HG03571 (cell line): Measurements from ENCODE around the gene RANBP3.
"Not testable (repeated sequence)": the region's sequence is repeated elsewhere in the genome, so short reads cannot be mapped to it uniquely, and the experiment has no call there.

Source experiments
- ATAC-seq: cut with Tn5 transposase; IDR thresholded peaks from one replicate; pipeline ENCODE4 v1.9.1; 2021; ENCODE audit not compliant: unreplicated experiment

The RANBP3 gene, protein sequence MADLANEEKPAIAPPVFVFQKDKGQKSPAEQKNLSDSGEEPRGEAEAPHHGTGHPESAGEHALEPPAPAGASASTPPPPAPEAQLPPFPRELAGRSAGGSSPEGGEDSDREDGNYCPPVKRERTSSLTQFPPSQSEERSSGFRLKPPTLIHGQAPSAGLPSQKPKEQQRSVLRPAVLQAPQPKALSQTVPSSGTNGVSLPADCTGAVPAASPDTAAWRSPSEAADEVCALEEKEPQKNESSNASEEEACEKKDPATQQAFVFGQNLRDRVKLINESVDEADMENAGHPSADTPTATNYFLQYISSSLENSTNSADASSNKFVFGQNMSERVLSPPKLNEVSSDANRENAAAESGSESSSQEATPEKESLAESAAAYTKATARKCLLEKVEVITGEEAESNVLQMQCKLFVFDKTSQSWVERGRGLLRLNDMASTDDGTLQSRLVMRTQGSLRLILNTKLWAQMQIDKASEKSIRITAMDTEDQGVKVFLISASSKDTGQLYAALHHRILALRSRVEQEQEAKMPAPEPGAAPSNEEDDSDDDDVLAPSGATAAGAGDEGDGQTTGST

DNA sequence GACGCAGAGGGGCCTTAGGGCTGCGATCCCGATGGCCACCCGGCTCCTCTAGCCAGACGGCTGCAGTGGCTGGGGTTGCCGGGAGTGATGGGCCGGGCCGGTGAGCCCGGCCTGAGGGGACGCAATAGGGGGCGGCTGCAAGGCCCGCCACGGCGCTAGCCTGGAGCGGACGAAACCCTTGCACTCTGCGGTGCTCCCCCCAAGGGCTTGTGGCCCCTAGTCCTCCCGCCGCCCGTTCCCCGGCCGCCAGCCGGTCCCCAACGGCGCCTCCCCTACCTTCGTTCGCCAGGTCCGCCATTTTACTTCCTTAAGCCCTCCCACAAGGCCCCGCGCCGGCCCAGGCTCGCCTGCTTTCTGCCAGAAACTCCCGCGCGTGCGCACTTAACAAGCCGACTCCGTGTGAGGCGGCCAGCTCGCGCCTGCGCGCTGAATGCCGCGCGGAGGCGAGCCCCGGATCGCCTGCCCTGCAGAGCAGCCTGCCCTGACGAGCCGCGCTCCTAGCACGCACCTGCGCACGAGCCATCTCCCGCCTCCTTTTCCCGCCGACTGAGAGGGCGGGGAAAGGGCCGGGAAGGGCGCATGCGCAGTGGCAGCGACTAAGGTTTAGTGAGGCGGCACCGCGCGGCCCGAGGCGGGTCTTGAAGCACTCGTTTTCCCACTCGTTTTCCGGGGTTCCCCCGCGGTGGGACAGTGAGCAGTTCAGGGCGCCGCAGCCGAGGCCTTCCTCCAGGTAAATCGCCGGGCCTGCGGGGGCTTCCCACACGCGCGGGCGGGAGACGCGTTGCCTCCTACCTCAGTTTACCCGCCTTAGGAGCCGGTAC lies at the start of gene RANBP3:
Gene RANBP3, minus strand, starts transcription at position 356 of the 821 bp plus-strand sequence. Its CDS starts 58 bp downstream, at position 298.
- ATAC-seq, result peak; percentile 77

DNA sequence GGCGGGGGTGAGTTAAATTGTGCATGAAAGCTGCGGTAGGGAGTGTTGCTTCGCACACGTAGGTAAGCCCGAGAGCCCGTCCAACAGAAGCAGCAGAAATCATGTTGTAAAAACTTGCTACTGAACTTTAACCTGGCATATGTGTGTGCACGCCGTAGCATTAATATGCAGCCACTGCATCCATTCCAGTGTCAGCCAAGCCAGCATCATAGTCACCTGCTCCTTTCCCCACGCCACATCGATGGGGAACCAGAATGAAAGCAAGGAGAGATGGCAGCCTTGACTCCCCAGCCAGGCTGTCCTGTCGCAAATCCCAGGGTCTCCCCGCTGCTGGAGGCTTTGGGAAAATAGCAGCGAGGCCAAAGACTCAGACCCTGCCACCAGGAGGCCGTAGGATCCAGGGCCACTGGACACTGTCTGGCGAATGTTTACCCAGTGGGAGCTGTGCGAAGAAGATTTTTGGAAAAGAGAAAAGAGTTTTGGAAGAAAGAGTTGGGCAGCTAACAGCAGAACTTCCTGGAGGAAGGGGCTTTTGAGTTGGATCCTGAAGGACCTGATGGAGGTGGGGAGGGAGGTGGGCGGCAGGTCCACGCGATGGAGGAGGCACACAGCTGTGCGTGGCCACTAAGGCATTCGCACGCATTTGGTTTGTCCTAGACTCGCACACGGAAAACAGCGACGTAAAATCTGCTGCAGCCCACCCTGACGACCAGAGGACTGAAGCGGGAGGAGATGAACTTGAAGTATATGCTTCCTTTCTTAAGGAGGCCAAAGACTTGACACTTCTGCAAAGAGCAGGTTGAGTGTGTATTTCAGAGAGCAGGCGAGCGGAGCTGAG lies 48.7 kb upstream of the RANBP3 start:
- no peak for ATAC-seq

DNA sequence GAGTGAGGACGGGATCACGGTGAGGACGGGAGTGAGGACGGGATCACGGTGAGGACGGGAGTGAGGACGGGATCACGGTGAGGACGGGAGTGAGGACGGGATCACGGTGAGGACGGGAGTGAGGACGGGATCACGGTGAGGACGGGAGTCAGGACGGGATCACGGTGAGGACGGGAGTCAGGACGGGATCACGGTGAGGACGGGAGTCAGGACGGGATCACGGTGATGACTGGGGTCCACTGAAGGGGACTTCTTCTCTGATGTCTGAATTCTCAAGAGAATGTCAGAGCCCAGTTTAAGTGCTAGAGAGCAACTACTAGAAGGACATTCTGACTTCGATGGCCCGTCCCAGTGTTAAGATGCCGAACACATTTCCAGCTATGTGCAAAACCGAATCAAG lies 46.8 kb upstream of the RANBP3 start:
- not testable (repeated sequence) for ATAC-seq

DNA sequence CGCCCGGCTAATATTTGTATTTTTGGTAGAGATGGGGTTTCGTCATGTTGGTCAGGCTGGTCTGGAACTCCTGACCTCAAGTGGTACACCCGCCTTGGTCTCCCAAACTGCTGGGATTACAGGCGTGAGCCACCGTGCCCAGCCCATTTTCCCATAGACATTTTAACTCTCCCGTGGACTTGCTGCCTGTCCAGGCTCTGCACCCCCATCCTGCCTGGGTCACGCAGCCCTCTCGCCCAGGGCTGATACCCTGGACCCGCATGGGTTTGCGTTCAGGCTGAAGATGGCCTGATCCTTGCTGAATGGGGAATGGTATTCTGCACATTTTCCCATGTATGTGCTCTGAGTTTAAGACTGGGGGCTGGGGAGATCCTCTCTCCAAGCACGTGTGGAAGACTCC lies 46.0 kb upstream of the RANBP3 start:
- no peak for ATAC-seq

DNA sequence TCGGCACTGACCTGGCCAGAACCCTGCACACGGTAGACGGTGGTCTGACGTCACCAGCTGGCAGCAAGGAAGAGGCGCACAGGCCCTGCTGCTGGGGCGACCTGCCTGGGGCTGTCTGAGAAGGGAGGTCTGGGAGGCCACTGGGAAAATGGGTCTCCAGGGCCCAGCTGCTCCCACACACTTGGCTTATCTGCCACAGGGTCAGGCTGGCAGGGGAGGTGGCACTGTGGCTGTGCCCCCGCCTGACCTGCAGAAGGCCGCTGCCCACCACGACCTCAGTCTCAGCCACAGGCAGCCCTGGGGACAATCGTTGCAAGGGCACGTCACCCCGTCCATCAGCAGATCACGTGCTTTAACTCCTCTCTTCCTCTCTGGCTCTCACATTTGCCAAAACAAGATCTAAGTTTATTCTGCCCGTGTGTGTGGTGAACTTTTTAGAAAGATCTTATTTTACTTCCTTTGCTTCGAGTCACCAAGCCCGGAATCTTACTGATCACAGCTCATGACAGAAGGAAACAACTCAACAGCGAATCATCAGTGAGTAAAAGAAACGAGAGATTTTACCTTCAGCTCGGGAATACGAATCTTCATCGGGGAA lies 45.2 kb upstream of the RANBP3 start:
- ATAC-seq, result no peak

DNA sequence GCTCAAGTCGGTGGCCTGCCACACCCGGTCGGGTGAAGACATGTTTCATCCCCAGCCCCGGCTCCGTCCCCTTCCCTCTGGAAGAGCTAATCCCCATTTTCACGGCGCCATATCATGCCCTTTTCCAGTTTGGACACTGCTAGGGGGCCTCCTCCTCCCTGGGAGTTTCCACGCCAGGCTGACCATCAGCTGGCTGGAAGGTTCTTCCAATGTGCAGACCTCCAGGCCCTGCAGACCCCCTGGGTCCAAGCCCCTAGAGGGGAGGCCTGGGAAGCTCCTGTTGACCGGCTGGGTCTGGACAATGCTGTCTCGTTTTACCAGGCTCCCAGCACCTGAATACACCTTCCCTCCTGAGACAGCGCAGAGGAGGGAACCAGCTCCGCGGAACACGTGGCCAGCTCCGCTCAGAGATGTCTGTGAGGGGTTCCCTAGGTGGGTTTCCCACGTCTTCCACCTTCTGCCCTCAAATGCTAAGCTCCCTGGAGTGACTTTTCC lies 44.7 kb upstream of the RANBP3 start:
- no peak for ATAC-seq

DNA sequence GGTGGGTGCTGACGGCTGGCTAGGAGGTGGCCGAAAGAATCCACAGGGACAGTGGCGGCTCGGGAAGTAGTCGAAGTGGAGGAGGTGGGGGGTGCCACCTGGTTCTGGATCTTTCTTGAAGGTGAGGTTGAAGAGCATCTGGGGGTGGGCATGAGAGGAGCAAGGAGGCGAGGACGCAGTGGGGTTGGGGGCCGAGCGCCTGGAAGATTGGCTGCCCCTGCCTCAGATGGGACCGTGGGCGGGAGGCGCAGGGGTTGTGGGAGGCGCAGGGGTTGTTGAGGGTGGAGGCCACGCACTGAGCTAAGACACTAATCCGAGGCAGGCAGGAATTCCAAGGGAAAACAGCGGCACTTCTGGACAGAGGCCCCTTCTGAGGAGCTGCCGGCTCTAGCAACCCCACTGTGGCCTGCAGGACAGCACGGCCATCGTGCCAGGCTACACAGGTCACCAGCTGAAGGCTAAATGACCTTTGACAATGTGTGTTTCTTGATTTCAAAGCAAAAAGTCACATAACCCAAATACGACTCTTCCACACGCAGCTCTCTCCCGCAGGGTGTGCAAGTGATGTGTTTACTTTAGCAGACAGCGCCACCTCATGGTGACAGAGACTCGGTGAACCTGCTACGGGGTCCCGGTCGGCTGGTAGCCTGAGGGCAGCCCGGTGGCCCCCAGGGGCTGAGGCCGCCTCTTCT lies 44.1 kb upstream of the RANBP3 start:
- ATAC-seq, result no peak

DNA sequence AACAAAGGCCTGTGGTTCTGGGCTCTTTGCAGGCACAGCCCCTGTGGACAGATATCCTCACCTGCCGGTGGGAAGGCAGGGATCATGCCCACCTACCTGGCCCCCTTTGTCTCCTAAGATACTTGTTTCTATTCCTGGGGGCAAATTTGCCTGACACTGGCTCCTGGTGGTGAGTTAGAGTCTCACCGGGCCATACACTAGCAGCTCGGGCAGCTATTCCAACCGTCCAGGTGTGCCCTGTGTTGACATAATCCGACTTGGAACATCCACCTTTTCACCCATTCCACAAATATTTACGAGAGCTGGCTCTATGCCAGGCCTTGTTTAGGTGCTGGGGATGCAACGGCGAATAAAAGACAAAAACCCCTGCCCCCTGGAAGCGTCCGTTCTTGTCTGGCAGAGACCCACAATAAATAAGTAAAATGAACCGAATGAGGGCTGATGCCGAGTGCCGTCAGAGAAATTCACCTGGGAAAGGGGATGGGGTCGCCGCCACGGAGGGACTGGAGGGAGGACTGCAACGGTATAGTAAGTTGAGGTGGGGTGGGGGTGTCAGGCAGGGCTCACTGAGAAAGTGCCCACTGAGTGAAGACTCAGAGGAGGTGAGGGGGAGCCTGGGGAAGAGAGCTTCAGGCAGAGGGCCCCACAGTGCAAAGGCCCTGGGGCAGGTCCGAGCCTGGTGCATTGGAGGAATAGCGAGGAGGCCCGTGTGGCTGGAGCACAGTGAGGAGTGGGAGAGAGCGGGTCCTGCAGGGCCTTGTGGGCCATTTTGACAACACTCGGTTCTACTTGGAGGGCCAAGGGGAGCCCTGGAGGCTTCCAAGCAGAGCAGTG lies 43.2 kb upstream of the RANBP3 start:
- ATAC-seq, result no peak

DNA sequence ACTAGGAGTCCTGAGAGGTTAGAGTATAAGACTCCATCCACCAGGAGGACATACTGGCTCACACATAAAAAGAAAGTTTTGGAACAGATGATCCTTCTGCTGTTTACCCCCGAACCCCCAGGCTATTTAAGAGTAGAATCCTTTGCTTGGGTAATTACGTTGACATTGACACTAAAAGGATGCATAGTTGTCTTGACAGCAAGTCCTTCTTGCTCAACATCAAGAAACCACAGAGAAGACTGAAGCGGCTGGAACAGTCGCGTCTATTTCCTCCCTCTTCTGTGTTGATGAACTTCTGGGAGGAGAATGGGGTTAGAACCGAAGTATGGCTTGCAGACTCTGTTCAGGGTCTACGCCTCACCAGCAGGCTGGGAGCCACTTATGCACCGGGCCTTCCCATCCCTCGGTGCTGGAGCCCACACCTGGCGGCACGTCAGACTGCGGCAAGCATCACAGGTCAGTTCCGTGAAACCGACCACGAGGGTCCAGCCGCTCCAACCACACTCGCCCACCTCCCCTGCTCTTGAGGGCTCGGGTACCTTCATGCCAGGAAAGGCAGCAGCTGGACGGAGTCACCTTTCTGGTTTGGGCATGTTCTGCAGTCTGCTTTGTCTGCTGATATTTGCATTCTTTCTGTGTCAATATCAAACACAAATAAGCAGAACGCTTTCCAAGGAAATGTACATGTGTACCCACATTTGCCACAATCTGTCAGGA lies 42.4 kb upstream of the RANBP3 start:
- ATAC-seq, result no peak

DNA sequence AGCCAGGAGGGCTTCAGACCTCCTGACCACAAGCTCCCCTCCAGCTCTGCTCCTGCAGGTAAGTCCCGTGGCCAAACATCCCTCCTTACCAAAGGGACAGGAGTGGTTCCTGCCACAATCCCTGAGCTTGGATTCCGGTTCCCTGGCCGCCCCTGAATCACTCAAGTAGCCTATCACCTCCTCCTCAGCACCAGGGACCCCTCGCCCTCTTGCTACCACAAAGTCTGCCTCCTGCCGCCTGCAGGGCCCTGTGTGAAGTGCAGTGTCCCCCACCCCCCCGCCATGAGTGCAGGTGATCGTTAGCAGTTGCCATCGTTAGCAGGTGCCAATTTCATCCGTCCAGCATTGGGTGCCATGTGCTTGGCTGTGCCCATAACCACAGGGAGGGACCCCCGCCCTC lies 40.8 kb upstream of the RANBP3 start:
- ATAC-seq, result no peak

DNA sequence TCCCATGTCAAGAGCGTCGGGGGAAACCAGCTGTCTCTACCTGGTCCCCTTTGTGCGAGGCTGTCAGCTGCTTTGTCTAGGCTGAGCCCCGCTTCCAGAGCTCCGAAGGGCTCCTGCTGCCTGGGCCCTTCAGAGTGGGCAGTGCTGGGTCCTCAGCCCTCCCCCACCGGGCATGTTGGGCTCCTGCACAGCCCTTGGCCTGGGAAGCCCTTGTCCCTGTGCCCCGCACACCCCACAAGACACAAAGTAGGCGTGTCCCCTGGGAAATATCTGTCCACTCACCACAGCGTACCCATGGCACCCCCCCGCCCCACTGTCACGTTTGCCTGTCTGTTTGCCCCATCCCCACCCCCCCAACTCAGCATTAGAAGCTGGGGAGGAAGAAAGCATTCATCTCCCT lies 39.6 kb upstream of the RANBP3 start:
- ATAC-seq, result no peak

DNA sequence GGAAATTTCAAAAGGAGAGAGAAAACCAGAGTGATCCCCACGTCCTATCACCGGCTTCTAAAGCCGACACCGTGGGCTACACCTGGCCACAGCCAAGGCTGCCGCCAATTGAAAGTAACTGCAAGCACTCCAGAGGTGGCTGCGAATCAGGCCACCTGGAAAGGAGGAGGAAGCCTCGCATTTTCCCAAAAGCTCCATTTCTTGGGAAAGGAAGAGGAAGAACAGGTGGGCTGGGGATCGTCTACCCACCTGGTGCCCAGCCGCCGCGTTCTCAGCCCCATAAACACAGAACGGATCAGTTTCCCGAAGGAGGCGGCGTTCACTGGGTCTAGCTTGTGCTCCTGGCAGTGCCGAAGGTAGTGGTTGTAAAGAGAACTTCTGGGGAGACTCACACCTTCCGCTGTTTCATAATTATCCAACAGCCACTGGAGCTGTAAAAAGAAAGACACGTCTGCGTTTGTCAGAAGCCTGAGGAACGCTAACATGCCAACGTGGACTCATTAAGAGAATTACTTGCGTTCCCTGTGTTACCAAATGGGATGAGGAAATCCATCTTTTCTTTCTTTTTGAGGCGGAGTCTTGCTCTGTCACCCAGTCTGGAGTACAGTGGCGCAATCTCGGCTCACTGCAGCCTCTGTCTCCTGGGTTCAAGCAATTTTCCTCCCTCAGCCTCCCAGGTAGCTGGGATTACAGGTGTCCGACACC lies 38.1 kb upstream of the RANBP3 start:
- no peak for ATAC-seq

DNA sequence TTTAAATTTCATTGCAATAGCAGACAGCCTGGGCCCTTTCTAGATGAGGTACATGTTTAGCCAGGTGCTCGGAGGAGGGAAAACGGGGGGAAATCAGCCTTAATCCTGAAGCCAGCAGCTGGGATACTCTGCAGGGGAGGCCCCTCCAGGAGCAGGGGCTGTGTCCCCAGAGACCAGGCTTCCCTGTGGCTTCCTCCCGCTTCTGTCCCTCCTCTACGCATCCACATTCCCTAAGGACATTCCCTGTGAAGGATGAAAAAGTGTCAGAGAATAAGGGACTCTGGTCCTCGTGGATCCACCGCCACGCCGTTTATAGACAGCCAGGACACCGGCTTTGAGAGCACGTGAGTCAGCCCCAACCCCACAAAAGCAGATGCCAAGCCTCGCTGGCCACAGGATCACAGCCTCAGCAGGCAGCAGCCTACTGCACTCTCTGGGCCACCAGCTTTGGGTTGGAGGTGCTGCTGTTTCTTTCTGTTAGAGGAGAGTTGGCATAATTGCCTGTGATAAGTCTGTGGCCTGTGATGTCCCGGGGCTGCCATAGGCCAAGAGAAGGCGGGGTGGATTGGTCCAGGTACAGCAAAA lies 36.7 kb upstream of the RANBP3 start:
- ATAC-seq, result no peak

DNA sequence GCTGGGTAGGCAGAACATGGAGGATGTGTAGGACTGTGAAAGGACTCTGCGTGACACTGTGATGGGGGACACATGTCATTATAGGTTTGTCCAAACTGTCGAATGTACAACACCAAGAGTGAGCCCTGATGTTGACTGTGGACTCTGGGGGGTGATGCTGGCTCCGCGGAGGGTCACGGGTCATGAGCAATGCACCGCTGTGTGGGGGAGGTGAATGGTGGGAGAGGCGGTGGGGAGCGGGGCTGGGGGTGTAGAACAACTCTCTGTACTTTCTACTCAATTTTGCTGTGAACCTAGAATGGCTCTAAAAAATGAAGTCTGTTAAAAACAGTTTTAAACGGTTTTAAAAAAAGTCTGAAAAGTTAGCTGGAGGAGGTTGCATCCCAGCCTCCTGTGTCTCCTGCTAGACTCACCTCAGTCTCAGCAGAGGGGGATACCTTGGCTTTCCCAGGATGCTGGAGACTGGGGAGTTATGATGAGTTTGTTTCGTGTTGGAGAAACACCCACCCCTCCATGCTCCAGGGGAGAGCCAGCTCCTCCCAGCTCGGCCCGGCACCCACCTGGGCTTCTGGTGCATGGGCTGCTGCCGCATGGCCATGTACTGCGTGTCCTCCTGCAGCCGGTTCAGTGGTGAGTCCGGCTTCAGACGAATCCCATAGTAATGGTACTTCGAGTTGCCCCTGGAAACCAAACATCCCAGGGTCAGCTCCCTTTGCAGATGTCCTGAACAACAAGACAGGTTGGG lies 34.7 kb upstream of the RANBP3 start:
- ATAC-seq, result no peak

DNA sequence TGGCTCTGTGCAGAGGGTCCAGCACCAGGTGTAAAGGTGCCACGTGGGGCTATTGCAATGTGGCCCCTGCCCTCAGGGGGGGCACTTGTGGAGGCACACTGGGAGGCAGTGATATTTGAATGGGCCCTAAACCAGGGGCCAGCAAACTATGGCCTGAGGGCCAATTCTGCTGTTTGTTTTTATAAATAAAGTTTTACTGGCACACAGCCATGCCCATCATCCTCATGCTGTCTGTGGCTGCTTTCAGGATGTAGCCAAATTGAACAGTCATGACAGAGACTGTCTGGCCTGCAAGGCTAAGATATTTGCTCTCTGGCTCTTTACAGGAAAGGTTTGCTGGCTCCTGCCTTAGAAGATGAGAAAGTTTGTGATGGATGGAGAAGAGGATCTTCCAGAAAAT lies 33.9 kb upstream of the RANBP3 start:
- no peak for ATAC-seq

DNA sequence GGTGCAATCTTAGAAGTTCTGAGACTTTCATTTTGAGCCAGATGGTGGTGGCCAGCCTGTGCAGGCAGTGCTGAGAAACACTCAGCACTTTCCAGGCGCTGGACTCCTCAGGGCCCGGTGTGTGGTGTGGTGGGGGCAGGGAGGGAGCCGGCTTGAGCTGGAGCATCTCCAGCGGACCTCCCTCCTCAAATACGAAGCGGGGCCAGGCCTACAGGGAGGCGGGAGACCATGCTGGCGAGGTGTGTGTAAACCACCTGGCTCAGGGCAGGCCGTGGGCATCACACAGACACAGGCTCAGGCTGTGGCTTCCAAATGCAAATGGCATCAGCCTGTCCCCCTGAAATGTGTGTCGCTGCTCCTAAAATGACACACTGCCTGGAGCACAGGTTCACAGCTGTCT lies 33.3 kb upstream of the RANBP3 start:
- no peak for ATAC-seq

DNA sequence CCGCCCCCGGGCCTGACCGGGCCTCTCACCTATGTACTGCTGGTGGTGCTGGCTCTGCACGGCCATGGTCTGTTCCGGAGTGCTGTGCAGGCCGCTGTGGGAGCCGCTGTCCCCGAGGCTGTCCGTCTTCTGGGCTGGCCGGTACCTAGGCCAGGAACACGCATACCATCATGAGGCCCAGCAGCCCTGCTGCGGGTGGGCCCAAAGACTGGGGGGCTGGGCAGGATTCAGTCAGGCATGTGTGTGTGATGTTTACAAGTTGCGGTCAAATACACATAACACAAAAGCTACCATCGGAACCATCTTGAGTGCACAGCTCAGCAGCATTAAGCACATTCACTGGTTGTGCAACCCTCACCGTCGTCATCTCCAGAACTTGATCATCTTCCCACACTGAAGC lies 32.2 kb upstream of the RANBP3 start:
- ATAC-seq, result no peak
